NCI-H1694 (cell line): ENCODE results near the gene PGAM4.
"Not testable (repeated sequence)": the region's sequence is repeated elsewhere in the genome, so short reads cannot be mapped to it uniquely, and the experiment has no call there.

Experiments used
- DNase-seq: peaks from one replicate; lab custom pipeline; 2025; lab: John Stamatoyannopoulos, UW

Gene PGAM4

DNA sequence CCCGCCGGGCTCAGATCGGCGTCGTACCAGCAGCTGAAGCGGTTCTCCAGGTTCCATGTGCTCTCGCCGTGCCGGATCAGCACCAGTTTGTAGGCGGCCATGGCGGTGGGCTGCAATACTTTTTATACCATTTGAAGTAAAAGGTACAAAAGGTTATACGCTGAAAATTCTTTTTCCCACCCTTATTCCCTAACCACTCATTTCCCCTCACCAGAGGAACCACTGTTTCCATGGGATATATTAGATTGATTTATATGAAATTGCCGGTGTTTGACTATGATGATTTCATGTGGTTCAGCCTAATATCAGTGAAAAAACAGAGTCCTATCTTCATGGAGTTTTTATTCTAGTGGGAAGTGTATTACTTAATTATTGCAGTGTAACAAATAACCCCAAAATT lies at the start of gene PGAM4:
PGAM4 (minus strand) TSS at position 101 of the 400 bp plus-strand sequence; CDS start at position 101, 0 bp downstream.
- DNase-seq, result no peak

GRCh38 chrX:78011846-78012245 lies 42.4 kb upstream of the PGAM4 start:
- no peak for DNase-seq

DNA sequence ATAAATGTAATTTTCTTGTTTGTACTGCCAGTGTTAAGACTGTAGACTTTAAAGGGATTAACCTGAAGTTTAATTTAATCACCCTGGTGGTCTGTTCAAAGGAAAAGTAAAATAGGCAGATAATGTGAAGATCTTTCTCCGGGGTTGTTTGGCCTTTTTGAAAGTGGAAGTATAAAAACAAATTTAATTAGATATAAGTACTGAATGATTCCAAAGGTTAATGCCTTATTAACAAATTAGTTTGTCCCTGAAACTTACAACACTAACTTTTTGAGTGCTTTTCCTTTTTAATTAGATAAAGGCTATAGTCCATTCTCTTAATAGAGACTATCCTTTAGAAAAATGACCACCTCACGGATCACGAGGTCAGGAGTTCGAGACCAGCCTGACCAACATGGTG lies 10.4 kb upstream of the PGAM4 start:
- no peak for DNase-seq

GRCh38 chrX:77977518-77977917 lies 8.1 kb upstream of the PGAM4 start:
- no peak for DNase-seq

- DNase-seq, result no peak
Measured at GRCh38 chrX:77977095-77977494, 7.7 kb upstream of the PGAM4 start.

GRCh38 chrX:77975755-77976154 lies 6.3 kb upstream of the PGAM4 start:
- DNase-seq, result no peak

DNA sequence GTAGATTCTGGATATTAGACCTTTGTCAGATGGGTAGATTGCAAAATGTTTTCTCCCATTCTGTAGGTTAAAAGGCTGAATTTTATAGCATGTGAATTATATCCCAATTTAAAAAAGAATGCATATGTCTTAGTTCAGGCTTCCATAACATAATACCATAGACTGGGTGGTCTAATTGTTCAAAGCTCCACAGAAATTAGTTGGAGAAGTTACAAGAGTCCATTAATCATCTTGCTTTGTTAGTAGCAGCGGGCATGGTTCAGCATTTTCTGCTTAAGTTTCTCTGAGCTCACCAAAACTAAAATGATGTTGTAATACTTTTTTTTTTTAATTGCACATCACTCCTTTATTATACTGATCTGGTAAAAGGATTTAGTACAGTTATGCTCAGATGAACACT lies 1.8 kb downstream of the PGAM4 start:
- DNase-seq, result no peak

DNA sequence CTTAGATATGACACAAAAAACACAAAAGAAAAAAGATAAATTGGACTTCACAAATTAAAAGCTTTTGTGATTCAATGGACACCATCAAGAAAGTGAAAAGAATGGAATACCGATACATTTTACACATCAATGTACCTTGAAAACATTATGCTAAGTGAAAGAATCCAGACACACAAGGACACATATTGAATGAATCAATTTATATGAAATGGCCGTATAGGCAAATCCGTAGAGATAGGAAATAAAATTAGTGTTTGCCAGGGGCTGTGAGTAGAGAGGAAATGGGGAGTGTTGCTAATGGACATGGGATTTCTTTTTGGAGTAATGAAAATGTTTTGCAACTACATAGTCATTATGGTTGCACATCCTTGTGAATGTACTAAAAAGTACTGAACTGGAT lies 3.1 kb downstream of the PGAM4 start:
- DNase-seq, result no peak

DNA sequence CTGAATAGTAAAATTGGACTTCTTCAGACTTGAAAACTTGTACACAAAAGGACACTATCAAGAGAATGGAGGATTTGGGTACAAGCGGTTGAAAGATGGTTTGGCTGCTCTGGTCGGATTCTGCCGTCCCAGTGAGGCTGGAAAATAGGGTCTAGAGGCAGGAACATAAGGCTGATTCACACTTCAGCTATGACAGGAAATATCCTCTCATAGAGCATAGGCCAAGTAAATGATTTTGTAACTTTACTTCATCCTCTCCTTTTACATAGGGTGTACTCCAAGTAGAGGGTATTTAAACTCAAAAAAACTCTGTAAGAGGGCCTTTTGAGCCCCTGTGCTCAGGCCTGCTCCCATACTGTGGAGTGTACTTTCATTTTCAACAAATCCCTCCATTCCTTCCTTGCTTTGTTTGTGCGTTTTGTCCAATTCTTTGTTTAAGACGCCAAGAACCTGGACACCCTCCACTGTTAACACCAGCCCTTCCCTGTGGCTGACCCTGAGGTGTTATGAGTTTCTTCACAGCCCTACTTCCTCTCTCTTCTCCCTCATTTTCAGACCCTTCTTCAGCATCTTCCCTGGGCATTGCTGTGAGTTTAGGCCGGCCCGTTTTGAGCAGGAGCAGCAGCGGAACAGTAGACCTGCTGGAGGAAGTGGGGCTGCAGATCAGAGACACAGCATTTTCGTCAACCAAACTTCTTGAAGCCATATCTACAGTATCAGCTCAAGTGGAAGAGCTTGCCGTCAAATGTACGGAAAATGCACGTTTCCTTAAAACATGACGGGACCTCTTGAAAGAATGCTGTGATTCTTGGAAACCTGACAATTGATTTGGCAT lies 7.2 kb downstream of the PGAM4 start:
- DNase-seq, result no peak

GRCh38 chrX:77961063-77961462 lies 8.4 kb downstream of the PGAM4 start:
- no peak for DNase-seq

GRCh38 chrX:77960567-77960966 lies 8.9 kb downstream of the PGAM4 start:
- DNase-seq, result no peak

GRCh38 chrX:77953708-77954107 lies 15.7 kb downstream of the PGAM4 start:
- no peak for DNase-seq

- no peak for DNase-seq
Measured at GRCh38 chrX:77953302-77953701, 16.1 kb downstream of the PGAM4 start.

- DNase-seq, result no peak
Measured at GRCh38 chrX:77952173-77952572, 17.3 kb downstream of the PGAM4 start.

DNA sequence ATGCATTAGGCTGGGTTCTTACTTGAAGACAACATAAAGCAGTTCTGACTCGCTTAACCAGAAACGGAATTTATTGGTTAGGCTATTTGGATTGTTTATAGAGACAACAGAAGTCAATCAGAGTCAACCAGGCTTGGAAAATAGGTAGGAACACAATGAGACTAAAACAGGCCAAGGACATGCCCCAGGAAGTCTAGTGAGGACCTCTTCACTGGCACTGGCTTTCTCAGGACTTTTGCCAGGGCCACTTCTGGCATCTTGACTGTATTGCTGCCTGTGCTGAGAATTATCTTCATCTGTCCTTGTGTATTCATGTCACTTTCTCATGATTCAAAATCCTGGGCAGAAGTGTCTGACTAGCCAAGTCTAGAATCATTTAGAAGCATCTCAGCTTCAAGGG lies 19.6 kb downstream of the PGAM4 start:
- DNase-seq, result no peak

DNA sequence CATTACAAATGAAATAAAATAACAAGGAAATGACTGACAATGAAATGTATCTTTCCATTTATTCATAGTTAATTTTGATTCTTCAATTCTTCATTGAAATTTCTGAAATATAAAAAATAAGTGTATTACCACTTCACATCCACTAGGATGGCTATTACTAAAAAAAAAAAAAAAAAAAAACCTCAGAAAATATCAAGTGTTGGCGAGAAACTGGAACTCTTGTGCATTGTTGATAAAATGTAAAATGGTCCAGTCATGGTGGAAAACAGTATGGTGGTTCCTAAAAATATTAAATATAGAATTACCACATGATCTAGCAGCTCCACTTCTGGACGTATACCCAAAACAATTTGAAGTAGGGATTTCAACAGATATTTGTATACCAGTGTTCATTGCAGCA lies 22.9 kb downstream of the PGAM4 start:
- DNase-seq, result no peak

GRCh38 chrX:77945910-77946545 lies 23.4 kb downstream of the PGAM4 start:
- no peak for DNase-seq

- not testable (repeated sequence) for DNase-seq
Measured at GRCh38 chrX:77945031-77945430, 24.4 kb downstream of the PGAM4 start.

DNA sequence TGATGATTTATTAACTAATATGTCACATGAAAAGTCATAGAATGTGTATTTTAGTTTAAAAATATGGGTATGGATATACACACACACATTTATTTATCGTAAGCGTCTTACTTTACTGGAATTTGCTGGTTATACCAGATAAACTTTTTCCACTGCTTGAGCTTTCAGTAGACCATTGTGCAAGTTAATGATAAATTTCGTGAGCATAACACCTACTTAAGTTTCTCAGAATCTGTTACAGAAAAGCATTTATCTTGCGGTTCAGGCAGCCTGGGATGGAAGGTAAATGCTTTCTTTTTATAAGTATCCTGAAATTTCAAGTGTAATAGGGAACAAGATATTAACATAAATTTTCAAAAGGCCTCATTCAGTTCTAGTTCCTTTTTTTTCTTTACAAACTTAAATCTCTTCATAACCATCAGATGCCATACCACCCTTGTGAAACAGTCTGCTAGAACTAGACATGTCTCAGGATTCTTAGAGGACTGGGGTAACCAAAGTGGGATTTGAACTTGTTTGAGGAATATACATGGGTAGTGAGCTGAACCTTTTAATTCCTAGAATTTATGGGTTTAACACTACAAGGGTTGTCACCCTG lies 31.3 kb downstream of the PGAM4 start:
- DNase-seq, result no peak

DNA sequence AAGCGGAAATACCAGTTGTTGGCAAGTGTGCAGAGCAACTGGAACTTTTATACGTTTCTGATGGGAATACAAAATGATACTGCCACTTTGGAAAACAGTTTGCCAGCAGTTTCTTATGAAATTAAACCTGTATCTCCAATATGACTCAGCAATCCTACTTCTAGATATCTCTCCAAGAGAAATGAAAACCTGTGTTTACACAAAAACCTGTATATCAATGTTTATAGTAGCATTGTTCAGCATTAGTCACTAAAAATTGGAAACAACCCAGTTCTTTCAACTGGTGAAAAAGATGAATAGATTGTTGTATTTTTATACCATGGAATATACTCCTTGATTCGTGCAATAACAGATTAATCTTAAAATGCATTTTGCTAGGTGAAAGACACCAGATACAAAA lies 32.1 kb downstream of the PGAM4 start:
- no peak for DNase-seq

GRCh38 chrX:77936299-77936698 lies 33.1 kb downstream of the PGAM4 start:
- no peak for DNase-seq

DNA sequence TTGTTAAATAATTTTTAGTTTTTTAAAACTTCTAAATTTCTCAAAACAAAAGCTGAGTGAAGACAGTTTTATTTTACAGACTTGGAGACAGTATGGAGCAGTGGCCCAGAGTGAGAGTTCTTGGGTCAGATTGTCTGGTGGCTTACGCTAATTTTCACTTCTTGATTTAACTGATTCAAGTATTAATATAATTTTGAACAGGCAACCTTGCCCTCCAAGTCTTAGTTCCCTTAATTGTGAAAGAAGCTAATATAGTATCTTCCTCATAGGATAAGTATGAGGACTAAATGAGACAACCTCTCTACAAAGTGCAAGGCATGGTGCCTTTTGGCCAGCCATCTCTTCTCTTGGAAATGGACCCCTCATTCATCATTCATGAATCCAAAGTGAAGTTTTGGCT lies 33.6 kb downstream of the PGAM4 start:
- DNase-seq, result no peak

DNA sequence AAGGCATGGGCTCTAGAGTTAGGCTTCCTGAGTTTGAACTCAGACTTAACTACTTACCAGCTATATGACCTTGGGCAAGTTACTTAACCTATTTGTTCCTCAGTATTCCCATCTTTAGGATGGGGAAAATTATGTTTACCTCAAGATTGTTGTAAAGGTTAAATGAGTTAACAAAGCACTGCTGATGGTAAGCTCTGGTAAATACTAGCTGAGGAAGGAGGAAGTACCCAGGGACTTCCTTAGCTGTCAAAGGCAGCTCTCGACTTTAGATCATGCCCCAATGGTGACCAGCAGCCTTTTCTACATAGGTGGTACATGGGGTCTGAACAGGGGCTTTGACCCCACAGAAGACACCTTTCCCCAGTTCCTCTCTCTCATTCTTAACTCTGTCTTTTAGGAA lies 38.9 kb downstream of the PGAM4 start:
- no peak for DNase-seq
